NCI-H2171 (cell line): ENCODE results near the gene STARD5.

ENCODE experiments used
- DNase-seq: peaks from one replicate; lab custom pipeline; 2025; lab: John Stamatoyannopoulos, UW

STARD5 gene

DNA sequence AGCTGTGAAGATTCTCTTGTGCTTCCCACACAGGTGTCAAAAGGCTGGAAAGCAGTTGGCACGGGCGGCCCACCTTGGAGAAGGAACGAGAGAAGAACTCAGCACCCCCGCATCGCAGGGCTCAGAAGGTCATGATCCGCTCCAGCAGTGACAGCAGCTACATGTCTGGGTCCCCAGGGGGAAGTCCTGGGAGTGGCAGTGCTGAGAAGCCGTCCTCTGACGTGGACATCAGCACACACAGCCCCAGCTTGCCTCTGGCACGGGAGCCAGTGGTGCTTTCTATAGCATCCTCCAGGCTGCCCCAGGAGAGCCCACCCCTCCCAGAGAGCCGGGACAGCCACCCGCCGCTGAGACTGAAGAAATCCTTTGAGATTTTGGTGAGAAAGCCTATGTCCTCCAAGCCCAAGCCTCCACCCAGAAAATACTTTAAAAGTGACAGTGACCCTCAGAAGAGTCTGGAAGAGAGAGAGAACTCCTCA is 31.4 kb downstream of the STARD5 start:
- no peak for DNase-seq

DNA sequence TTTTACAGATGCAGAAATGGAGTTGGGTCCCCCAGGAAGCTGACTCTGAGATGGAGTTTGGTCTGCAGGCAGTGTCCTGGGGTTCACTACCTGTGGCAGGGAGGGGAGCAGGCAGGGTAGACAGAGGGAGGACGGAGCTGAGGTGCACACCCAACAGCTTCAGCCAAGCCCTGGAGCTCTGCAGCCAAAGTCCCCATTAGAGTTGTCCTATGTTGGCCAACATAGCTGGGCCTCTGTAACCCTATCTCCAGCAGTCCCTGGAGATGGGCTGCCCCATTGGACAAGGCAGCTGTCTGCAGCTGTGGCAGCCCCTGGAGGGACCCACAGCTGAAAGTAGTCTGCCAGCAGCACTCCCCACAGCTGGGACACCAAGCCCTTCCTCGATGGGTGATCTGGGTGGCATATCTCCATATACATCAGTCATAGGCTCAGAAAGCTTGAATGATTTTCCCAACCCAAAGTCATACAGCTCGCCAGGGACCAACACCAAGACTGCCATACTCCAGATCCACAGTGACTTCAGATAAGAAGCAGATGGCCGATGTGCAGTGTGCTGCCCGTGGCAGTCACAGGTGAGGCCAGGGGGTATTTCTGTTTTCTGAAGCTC is 31.9 kb downstream of the STARD5 start:
- no peak for DNase-seq

DNA sequence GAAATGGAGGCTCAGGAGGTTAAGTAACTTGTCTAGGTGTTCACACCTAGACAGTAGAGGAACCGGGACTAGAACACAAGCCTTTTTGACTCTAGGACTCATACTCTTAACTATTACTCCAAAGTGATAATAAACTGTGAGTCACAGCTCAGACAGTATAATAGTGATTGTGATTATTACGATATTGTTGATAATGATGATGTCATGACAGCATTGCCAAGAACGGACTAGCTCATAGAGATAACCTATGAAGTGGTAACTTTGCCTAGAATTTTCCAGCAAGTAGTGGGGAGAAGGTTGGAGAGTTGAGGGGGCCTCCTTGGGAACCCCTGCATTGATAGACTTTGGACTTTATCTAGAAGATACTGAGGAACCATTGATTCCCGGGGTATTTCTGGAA is 34.0 kb downstream of the STARD5 start:
- DNase-seq = no peak

DNA sequence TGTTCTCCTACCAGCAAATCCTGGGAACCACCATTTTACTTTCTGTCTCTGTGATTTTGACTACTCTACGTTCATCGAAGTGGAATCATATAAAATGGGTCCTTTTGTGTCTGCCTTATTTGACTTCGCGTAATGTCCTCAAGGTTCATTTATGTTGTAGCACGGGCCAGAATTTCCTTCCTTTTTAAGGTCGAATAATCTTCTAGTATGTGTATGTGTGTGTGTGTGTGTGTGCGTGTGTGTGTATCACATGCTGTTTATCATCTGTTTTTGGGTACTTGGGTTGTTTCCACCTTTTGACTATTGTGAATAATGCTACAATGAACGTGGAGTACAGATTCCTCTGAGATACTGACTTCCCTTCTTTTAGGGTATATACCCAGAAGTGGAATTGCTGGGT is 35.3 kb downstream of the STARD5 start:
- no peak for DNase-seq

DNA sequence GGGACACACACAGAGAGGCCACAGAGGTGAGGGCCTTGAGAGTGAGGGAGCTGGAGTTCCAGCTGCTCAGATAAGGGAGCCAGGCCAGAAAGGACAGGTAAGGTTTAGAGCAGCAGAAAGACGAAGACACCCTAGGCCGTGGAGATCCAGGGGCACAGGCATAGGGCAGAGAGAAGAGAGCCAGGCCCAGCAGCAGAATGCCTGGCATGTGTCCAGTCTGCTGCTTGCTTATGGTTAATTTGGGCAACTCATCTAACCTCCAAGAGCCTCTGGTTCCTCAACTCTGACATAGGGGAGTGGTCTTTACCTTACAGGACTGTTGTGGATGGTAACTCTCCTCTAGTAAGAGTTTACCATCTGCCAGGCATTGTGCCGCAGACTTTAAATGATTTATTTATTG is 35.9 kb downstream of the STARD5 start:
- no peak for DNase-seq

DNA sequence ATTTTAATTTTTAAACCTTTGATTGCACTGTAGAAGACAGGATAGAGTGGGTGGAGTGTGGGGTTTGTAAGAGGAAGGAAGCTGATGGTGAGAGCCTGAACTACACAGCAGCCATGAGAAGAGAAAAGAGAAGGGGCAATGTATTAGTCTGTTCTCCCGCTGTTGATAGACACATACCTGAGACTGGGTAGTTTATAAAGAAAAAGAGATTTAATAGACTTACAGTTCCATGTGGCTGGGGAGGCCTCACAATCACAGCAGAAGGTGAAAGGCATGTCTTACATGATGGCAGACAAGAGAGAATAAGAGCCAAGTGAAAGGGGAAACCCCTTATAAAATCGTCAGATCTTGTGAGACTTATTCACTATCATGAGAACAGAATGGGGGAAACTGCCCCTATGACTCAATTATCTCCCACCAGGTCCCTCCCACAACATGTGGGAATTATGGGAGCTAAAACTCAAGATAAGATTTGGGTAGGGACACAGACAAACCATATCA is 37.3 kb downstream of the STARD5 start:
- no peak for DNase-seq

DNA sequence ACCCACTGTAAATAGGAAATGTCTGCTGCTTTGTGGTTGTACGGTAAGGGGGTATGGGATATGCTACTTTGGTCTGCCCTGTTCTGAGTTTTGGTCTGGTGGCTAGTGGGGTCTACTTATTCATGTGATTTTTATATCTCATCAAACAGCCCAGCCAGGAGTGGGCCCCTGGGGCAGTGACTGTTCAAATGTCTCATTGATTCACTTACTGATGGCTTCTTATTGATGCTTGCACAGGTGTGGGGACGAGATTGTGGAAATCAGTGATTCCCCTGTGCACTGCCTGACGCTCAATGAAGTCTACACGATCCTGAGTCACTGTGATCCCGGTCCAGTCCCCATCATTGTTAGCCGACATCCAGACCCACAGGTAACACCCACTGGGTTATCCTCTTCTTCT is 38.5 kb downstream of the STARD5 start:
- no peak for DNase-seq

DNA sequence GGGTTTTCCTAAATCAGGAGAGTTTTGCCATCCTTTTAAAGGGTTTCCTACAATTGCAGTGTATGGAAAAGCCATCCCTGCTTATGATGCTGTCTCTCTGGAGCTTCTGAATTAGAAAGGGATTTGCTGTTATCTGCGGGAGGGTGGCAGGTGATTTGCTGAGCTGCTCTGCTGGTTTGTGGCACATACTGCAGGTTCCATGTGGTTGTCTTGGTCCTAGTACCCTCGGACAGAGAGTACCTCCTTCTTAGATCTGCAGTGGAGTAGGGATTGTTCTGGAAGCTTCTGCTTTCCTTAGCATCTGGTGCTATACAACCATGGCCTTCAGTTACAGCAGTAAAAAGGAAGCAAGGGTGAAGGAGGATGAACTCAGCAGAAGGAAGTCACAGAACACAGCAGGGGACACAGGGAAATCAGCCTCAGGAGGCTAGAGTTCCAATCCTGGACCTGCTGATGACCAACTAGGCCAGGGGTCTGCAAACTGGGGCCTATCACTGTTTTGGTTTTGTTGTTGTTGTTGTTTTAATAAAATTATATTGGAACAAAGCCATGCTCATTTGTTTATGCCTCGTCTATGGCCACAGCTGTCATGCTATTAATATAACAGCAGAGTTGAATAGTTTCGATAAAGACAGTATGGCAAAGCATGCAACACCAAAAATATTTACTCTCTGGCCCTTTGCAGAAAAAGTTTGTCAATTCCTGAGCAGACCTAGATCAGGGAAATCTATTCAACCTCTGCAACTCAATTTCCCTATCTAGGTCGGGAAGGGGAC is 39.5 kb downstream of the STARD5 start:
- DNase-seq = no peak

DNA sequence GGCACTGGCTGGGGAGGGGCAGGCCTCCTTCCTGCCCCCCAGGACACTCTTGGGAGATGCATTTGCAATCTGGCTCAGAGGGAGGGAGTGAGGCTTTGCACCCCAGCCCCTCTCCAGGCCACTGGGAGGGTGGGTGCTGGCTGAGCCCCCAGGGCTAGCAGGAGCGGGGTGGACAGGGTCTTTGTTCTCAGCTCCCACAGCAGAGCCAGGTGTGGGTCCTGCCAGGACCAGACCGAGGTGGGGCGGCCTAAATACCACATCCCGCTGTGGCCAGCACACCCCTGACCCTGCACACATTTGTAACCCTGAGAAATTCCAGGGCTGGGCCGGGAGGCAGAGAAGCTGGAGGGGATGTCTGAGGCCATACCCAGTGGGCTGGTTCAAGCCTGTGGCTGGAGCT is 41.0 kb downstream of the STARD5 start:
- DNase-seq = no peak

DNA sequence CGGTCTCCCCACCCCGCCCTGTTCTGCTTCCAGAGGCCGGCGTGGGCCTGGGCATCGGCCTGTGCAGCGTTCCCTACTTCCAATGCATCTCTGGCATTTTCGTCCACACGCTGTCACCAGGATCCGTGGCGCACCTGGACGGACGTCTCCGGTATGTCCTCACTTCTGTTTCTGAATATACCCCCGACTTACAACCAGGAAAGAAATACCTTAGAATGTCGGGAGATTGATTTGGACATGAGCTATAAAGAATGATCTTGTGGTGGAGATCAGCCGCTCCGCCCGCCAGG is 41.4 kb downstream of the STARD5 start:
- DNase-seq = no peak

DNA sequence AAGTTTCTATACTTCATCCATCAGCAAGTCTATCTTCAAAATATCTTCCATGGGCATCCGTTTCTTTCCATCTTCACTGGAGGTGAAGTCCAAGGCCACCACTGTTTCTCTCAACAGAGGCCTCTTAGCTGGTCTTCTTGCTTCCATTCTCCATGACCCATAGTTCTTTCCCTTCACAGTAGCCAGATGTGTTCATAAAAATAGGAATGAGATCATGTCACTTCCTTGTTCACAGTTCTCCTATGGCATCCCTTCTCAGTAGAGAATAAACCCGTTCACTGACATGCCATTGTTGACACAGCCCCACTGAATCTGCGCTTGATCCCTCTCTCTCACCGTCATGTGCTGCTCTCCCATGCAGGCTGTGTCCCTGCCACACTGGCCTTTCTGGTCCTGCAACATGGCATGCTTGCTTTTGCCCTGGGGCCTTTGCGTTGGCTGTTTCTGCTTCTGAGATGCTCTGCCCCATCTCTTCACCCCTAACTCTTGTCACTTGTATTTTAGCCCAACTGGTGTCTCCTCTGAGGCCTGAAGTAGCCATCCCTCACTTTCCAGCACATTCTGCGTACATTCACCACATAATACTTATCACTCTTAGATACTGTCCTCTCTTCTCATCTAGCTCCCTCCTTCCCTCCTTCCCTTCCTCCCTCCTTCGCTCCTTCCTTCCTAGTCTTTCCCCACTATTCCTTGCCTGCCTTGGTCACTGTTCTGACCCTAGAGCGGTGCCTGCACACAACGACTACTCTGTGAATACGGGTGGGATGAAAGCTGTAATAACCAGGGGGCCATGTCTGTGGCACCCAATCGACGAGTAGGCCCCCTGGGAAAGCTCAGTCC is 42.0 kb downstream of the STARD5 start:
- no peak for DNase-seq

DNA sequence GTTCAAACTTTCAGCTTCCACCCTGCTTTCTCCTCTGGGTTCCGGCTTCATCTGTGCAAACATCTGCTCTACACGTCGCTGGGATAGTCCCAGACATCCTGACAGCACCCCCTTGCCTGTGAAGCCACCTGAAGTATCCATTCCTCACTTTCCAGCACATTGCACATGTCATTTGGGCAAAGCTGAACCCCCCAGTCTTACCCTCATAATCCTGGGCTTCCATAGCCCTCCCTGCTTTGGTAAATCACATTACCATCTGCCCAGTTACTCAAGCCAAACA is 42.5 kb downstream of the STARD5 start:
- DNase-seq = no peak

DNA sequence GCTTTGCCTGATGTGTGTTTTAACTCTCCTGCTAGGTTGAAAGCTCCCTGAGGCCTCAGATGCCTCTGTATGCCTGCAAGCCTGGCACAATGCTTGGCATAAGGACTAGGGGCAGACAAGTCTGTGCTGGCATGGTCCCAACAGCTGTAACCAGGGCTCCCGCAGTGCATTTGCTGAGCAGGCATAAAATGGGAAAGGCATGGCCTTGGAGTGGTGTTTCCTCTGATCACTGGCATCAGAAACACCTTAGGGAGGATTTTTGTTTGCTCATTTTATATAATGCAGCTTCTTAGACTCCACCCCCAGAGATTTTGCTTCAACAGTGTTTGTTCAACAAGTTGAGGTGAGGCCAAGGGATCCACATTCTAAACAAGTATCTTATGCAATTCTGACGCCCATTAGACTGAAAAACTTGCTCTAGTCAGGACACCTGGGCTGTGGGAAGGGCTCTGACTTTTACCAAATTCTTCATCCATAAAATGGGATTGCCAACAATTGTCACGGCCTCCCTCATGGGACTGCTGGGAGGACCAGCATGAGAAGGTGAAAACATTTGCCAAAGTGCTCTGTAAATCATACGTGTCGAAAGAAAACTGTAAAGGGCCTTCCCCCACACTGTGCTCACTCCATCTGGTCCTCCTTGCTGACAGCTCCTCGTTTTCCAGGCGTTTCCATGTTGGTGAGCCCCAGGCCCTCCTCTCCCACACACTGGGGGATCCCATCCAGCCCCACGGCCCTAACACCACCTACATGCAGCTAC is 43.1 kb downstream of the STARD5 start:
- no peak for DNase-seq

DNA sequence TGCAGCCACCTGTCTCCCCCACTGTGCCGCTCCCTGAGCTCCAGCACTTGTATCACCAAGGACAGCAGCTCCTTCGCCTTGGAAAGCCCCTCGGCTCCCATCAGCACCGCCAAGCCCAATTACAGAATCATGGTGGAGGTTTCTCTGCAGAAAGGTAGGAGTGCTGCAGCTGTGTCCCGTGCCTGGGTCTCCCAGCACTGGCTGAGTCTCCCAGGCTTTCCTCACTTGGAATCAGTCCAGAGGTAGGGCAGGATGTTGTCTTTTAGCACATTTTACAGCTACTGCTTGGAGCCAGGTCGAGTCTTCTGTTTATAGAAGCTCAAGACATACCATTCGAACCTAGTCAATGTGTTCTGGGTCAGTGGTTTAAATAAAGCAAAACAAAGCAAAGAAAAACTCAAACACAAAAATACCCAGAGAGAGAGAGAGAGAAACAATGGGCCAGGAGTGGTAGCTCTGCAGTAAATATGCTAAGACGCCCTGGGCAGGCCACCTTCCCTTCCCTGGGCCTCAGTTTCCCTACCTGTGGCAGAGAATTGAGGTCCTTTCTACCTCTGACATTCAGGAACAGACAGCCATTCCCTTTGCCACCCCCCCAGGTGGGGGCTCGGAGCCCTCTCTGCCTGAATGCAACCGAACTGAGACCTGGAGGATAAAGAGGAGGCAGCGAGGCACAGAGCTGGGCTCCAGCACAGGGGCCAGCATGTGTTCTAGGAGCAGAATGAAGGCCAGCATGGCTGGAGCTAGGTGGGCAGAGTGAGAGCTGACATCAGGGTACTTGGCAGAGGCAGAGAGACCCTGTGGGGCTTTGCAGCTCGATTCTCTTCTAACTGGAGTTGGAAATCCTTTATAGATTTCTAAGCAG is 44.1 kb downstream of the STARD5 start:
- no peak for DNase-seq

DNA sequence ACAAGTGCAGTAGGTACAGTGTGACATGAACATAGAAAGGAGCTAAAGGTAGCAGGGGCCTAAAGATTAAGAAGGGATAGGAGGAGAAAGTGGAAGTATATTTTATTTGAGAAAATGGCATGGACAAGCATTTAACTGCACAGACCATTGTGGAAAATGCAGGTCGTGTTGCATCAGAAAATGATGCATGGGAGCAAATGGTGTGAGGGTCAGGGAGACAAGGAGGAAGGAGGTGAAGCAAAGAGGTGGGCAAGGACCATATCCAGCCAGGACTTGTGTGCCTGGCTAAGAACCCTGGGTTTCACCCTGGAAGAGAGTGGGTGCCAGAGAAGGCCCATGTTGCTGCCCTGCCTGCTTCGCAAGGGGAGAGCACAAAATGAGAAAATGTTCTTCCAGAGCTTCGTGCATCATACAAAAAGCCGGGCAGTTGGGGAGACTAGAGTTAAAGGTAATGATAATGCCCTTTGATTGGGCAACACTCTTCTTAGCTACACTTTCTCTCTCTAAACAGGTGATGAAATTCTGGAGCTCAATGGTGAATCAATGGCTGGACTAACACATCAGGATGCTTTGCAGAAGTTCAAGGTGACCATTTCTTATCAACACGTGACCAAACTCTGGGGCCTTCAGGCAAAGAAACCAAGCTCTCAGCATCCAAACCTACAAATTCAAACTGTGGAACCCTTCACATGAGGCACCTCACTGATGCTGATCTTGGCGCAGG is 45.5 kb downstream of the STARD5 start:
- DNase-seq = no peak

DNA sequence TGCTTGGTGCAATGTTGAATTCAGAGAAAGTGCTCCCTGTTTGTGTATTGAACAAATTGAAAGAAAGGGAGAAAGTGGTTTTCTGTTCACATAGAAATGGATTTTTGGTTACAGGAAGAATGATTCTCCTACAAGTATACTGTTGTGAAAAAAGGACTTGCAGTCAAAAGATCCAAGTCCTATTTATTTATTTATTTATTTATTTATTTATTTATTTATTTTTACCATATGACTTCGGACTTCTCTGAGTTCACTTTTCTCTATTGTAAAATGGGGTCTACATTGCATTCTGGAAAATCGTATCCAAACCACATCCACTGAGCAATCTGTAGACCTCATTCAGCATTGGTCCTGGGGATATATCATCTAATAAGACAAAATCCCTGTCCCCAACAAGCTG is 46.1 kb downstream of the STARD5 start:
- DNase-seq = no peak

DNA sequence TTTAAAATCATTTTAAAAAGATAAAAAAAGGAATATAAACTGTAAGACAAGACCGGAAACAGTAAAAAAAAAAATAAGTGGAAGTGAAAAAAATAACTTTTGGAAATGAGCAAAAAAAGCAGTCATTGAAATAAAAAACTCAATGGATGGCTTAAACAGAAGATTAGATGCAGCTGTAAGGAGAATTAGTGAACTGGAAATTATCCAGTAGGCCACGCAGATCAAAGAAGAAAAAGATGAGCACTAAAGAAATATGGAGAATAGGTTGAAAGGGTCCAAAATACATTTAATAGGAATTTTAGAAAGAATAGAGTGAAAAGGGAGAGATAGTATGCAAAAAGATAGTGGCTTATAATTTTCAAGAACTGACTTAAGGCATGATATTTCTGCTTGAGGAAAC is 47.0 kb downstream of the STARD5 start:
- DNase-seq = no peak

DNA sequence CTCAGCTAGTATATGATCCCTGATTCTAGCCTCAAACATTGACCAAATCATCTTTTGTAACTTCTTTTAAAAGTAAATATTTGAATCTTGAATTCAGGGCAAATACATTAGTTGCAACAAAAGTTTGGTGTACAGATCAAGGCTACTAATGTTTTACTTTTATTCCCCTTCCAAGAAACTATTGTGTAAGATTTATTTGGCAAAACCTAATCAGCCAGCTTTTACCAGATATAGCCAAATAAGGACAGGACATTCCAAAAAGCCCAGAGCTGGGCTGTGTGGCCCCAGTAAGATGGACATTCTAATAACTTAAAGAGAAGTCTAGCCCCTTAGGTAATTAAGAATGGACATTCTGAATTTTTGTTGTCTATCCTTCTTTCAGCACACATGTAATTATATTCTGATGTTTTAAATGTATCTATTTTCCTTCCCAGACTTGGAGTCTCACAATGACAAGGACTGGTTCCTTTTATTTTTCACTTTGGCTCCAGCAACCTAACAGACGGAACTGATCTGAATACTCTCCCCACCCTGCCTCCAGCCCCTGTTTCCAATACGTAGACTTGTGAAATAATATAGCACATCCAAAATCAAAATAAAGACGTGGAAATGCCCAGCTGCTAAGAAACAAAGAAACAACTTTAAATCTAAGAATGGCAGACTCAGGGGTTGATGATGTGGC is 48.1 kb downstream of the STARD5 start:
- no peak for DNase-seq

DNA sequence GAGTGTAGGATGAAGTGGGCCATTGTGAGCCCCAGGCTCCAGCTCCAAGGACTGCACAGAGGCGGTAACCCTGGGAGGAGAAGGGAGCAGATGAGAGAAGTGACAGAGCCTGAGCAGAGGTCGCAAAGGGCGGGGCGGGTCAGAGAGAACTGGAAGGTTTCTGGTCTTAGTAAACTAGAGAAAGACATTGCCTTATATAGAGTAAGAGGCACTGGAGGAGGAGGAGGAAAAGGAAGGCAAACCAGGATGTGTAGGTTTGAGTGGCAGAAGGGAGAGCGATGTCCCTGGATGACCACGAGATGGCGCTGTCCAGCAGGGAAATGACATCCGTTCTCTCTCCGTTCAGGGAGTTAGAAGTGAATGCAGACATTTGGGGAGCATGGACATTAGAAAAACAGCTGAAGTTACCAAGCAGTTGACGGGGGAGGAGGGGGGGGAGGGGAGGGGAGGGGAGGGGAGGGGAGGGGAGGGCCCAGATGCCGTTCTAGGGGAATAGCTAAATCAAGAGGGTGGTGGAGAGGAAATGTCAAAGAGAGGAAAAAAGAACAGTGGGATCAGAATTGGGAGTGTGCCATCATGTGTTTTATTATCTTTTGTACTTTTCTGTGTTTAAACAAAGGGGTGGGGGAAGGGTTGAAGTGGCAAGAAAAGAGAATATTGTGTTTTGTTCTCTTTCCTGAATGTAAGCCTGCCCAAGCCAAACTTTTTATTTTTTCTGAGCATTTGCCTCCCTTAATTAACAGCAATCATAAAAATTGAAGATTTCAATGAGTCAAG is 48.8 kb downstream of the STARD5 start:
- peak; percentile 54 for DNase-seq
